Right renal pelvis (tissue), 4 donors: ENCODE results near the gene DNAI7. TPM values are rescaled to one million over a fixed set of nuclear protein-coding genes. Genes with fewer than 3 reads are reported as not detected.
A peak's percentile ranks its signal among the peaks of the same experiment; 100 is the strongest.

Experiments used
- DNase-seq, 4 donors: peaks; one replicate each; pipeline ENCODE4 v3.0.0-alpha.2; 2013; ENCODE audit warnings: low read depth in 4 of 4, low spot score in 3 of 4, missing footprints in 1 of 4
- polyA plus RNA-seq, 4 donors: library from polyadenylated mRNA; unstranded; fragments of 120-200 nt; gene quantifications; one replicate each; pipeline ENCODE4 v1.2.1, GENCODE V29; 2013; ENCODE audit not compliant: insufficient read length in 4 of 4

Gene DNAI7
- polyA plus RNA-seq: 1 to 10 TPM; 5.2 to 7.2 (median 6.4) TPM

DNA sequence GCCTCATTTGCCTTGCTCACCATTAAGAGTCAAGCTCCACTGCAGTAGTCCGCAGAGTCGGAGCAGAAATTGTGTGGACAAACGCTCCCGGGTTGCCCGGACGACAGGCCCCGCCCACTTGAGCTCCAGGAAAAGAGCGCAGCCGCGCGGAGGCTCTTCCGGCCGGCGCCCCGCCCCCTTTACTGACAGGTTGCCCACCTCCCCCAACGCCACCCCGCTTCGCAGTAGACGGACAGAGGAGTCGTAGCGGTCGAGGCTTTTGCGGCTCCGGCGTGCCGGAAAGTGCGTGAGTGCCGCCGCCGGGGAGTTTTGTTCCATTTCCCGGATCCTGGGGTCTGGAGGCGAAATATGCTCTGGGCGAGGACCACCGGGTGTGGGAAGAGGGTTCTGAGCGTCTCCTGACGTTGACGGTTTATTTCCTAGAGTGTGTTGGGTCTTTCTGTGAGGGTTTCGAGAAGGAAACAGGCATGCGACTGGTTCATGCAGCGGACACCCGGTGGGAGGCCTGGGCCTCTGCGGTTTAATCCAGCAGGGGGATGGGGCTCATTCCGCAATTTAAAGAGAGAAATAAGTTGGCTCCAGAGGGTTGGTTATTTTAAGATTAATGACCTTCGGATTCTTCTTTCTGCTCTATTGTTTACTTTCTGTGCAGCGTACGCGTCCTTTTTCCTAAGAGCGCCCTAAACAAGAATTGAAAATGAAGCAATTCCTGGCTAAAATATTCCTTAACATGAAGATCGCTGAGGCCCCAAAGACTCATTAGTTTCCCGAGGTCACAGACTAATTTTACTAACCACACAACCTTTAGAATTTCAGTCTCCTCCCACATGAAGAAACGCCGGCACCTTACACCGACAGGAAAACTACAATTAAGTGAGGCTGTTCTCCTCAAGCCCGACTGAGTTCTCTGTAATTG is at the start of gene DNAI7, which contains the start of gene ETFRF1:
TSS of gene DNAI7 (minus strand) at position 105 of the 916 bp plus-strand sequence. CDS start at position 23, 82 bp downstream.
TSS of gene ETFRF1 (plus strand) at position 182 of the 916 bp plus-strand sequence. CDS start 8,720 bp downstream, outside the sequence.
- peak; percentile 91 to 95 (median 94) for DNase-seq

GRCh38 chr12:25243680-25243990 is 48.7 kb upstream of the DNAI7 start:
- no peak for DNase-seq

GRCh38 chr12:25242981-25243679 is 48.2 kb upstream of the DNAI7 start:
- no peak for DNase-seq

- no peak for DNase-seq
Observed at GRCh38 chr12:25241167-25242020, 46.4 kb upstream of the DNAI7 start.

DNA sequence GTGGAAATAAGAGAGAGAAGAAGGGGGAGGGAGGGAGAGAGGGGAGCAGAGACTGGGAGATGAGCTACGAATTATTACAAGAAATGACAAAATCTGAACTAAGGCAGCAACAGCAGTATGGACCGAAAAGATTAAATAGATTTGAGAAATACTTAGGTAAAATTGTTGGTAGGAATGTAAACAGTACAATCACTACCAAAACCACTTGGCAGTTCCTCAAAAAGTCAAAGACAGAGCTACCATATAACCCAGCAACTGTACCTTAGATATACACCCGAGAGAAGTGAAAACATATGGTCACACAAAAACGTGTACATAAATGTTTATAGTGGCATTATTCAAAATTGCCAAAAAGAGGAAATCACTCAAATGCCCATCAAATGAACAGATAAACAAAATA is 41.7 kb upstream of the DNAI7 start:
- DNase-seq: no peak

DNA sequence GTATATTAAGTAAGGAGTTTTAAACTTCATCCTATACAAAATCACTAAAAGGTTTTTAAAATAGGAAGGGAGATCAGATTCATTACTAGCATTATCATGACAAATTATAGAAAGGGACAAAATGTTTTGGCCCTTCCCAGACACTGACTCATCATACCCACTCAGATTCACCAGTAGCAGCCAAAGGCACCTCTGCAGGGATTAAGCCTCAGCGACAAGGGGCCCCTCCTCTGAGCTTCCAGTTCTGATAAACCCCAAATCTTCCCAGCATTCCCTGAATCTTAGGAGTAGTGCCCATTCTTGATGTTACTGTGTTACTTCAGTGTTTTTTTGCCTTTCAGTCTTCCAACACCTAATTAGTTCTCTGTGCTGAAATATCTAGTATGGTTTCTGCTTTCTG is 41.2 kb upstream of the DNAI7 start:
- no peak for DNase-seq

DNA sequence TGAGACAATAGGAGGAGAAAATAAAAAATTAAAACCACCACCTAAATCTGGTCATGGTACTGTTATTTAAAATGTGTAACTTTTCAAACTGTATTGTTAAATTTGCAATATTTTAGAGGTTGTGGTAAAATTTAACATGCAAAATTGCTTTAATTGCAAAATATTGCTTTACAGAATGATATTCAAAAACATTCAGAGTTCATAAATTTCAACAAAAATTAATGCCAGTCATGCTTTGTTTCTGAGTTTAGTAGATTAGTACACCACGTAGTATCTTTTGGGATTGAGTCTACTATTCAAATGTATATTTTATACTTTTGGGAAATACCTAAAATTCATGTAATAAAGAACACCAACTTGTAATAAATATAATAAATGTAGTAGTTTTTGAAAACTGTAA is 18.4 kb upstream of the DNAI7 start:
- no peak for DNase-seq

DNA sequence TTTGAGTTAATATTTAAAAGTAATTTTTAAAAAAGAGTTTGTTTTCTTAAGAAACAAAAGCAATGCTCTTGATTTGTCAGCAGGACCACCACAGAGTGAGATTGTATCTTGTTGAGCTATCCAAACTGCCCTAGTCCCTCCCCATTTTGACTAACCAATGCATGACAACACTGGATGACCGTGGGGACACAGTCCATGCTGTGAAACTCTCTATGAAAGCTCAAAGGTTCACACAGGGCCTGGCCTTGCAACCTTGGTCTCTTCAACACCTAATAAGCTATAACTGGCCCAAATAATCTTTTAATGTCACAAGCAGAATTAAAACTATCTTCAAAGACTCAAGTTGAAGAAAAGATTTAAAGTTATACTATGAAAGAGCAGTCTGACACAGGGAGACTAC is 13.6 kb upstream of the DNAI7 start:
- no peak for DNase-seq

DNA sequence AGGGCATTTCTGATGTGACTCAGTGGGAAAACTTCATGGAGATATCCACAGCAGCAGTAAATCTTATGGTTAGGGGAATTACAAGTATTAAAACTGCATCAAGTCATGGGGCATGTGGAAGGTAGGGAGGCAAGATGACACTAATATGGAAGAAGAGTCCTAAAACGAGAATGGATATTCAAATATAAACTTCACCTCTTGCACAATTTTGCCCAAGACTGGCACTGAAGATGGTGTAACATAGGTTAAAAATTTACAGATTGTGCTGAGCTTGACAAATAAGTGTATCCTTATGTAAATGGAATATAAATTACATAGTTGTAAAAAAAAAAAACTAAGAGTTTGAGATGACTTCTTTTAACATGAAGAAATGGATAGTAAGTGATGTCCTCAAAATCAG is 12.9 kb upstream of the DNAI7 start:
- DNase-seq: no peak

DNA sequence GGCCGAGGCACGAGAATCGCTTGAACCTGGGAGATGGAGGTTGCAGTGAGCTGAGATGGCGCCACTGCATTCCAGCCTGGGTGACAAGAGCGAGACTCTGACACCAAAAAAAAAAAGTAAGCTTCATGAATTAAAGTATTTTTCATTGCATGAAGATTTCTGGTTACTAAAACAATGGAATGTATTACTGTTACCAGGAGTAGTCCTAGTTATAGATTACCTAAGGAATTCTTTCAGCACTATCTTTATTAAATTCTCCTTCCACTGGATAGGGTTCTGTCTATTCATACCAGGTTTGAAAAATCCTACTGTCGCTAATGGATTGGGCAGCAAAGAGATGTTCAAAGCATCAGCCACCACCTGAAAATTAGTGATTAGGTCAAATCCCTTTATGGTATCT is 12.5 kb upstream of the DNAI7 start:
- DNase-seq: no peak

DNA sequence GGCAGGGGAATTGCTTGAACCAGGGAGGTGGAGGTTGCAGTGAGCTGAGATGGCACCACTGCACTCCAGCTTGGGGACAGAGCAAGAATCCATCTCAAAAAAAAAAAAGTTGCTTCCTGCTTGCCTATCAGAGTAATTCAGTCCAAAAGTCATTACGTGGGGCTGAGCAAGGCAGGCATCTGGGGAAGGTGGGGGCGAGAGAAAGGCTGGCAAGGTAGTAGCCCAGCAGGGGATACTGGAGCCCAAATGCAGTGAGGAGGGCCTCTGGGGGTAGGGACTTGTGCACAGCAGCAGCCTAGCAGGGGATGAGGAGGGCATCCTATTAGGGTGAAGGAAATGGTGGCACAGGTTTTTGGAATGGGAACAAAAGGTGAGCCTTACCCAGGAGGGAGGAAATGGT is 7.2 kb upstream of the DNAI7 start:
- no peak for DNase-seq

- DNase-seq: no peak
Observed at GRCh38 chr12:25200703-25201102, 5.7 kb upstream of the DNAI7 start.

- DNase-seq: no peak
Observed at GRCh38 chr12:25197608-25198007, 2.6 kb upstream of the DNAI7 start.

DNA sequence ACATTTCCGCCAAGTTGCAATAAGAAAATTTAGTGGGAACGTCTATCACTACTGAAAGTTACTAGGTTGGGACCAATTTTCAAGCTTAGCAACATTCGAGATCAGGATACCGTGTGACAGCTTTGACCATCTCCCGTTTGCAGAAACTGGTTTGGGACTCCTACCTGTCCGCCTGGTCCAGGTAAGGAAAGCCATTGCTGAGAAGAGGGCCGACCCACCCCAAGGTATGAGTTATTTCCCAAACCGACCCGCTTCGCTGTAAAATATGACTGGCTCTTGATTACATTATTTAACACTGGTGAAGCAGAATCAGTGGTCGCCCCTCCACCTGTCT is 271 bp downstream of the DNAI7 start:
- DNase-seq: peak in 2 of 4 donors; percentile 7 to 9

- DNase-seq: peak in 2 of 4 donors; percentile 1 to 20
Observed at GRCh38 chr12:25194214-25194613, 746 bp downstream of the DNAI7 start.

GRCh38 chr12:25190793-25191192 is 4.2 kb downstream of the DNAI7 start:
- DNase-seq: no peak

GRCh38 chr12:25189656-25190055 is 5.3 kb downstream of the DNAI7 start:
- DNase-seq: no peak

- no peak for DNase-seq
Observed at GRCh38 chr12:25187781-25188180, 7.2 kb downstream of the DNAI7 start.

DNA sequence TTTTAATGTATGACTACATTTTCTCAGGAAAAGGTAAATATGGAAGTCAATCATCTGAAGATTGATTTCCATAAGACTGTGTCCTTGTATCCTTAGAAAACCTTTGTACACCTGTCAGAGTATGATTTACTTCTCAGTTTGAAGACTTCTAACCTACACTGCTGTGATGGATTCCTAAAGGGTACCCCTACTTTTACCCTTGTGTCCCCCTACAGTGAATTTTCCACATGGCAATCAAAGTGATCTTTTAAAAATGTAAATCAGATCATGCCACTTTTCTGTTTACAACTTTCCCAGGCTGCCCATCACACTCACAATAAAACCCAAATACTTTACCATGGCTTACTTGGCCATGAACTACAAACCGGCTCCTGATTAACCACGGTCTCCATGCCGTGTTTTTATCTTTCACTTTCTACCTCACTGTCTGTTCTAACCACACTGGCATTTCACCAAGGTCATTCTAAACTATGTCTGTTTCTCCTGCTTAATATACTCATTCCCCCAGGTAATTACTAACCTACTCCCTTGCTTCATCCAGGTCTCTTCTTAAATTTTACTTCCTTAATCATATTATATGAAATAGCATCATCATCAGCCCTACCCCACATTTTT is 8.1 kb downstream of the DNAI7 start:
- no peak for DNase-seq

DNA sequence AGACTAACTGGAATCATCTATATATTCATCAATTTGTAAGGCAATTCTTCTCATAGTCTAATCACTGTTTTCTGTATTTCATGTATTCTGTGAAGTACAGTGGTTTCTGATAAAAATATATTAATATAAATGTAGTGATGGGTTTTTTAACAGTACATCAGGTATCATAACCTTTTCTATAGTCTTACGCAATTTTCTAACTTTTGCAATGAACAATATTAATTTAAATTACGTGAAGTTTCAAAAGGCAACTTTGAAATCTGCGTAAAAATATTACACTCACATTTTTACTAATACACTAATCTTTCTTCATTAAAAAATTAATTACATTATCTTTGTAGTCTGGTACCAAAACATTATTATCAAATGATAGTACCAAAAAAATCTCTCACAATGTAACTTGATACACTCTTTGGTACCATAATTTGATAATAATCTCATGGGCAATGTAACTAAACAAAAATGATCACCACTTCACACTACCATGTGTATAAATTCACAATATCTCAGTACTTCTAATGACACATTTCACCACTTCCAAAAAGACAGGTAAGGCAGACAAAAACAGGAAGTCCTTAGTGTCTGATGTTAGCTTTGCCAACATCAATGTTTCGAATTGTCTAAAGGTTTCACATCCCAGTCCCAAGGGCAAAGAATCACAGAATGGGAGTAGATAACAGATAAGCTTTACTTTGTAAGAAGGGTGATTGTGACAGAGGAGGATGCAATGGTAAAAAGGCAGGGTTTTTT is 8.7 kb downstream of the DNAI7 start:
- no peak for DNase-seq
